Upper lobe of right lung (tissue), 1 donor: Measurements from ENCODE around the gene BCL3. TPM values are rescaled to one million over a fixed set of nuclear protein-coding genes. Genes with fewer than 3 reads are reported as not detected.
"Not testable (repeated sequence)": the region's sequence is repeated elsewhere in the genome, so short reads cannot be mapped to it uniquely, and the experiment has no call there.

Experiments used
- ATAC-seq: fragments of 200-7000 bp; cut with Tn5 transposase; one replicate; pipeline ENCODE4 v1.9.1; 2020; ENCODE audit warnings: mild to moderate bottlenecking, moderate library complexity
- DNase-seq: peaks from one replicate; pipeline ENCODE4 v3.0.0-alpha.2; 2020
- H3K27ac ChIP-seq: fragments of 200-600 bp; one replicate; pipeline ENCODE4 v1.8.0; 2022
- H3K27me3 ChIP-seq: fragments of 200-600 bp; one replicate; pipeline ENCODE4 v1.8.0; 2022; ENCODE audit warnings: mild to moderate bottlenecking
- H3K36me3 ChIP-seq: fragments of 200-600 bp; one replicate; pipeline ENCODE4 v1.8.0; 2022
- H3K4me1 ChIP-seq: fragments of 200-600 bp; one replicate; pipeline ENCODE4 v1.8.0; 2022
- H3K4me3 ChIP-seq: fragments of 200-600 bp; one replicate; pipeline ENCODE4 v1.8.0; 2022; ENCODE audit warnings: mild to moderate bottlenecking
- H3K9me3 ChIP-seq: fragments of 200-600 bp; one replicate; pipeline ENCODE4 v1.8.0; 2022
- intact Hi-C: fragments of 100-400 bp; cut with DNase I; formaldehyde crosslinking; loops from one replicate; pipeline ENCODE4 v1.11.0; 2022
- total RNA-seq: library from RNA; stranded (reverse); fragmentation: NEBNext Ultra II Directional; extraction: Animal tissue kit (Norgen Biotek cat#: 25700); gene quantifications from one replicate; pipeline ENCODE4 v1.2.1, GENCODE V29; 2021
- TF ChIP-seq, protein P1 (sequence below): fragments of 200-600 bp; IDR thresholded peaks from one replicate; pipeline ENCODE4 v1.8.0; 2022; ENCODE audit warnings: antibody characterized with exemption
- donor health status: DM: no; HTN: yes; CAD: no; lungs with severe emphysema.

BCL3 gene
- total RNA-seq, 1 donor from 2014 or later, result 87.4 TPM

DNA sequence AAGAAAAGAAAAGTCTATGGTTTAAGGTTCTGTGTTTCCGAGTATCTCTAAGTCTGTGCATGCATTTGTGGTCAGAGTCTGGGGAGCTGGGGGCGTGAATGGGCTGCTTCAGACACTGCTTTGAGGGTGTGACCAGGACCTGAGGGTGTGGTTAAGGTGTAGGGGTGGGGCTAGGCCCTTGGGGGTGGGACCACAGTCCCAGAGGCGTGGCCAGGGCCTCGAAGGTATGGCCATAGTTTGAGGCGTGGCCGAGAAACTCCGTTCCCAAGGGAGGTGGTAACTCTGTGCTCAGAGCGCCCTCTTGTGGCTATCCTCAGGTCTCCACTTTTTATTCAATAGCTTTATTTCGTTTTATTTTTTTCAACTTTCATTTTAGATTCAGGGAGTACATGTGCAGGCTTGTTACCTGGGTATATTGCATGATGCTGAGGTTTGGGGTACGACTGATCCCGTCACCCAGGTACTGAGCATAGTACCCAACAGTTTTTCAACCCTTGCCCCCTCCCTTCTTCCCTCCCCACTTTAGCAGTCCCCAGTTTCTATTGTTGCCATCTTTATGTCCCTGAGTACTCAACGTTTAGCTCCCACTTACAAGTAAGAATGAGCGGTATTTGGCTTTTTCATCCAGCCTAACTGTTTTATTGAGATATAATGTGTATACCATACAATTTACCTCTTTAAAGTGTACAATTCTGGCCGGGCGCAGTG is 22.2 kb downstream of the BCL3 start:
- H3K27ac ChIP-seq, result no peak overlapping the region
- H3K4me1 ChIP-seq, result no peaks in the 10 kb centered on the region
- no peaks in the 10 kb centered on the region for H3K9me3 ChIP-seq
- ATAC-seq (peak; percentile 100), DNase-seq (peak; percentile 97)
- H3K36me3 ChIP-seq, result no peaks in the 10 kb centered on the region
- H3K4me3 ChIP-seq, result no peak overlapping the region
- no peaks in the 10 kb centered on the region for H3K27me3 ChIP-seq
- intact Hi-C loops, result loop anchor here (5.0 kb wide), 3 partner anchors 48 to 198 kb away; no protein-coding TSS in a partner anchor
- TF ChIP-seq, protein P1, sequence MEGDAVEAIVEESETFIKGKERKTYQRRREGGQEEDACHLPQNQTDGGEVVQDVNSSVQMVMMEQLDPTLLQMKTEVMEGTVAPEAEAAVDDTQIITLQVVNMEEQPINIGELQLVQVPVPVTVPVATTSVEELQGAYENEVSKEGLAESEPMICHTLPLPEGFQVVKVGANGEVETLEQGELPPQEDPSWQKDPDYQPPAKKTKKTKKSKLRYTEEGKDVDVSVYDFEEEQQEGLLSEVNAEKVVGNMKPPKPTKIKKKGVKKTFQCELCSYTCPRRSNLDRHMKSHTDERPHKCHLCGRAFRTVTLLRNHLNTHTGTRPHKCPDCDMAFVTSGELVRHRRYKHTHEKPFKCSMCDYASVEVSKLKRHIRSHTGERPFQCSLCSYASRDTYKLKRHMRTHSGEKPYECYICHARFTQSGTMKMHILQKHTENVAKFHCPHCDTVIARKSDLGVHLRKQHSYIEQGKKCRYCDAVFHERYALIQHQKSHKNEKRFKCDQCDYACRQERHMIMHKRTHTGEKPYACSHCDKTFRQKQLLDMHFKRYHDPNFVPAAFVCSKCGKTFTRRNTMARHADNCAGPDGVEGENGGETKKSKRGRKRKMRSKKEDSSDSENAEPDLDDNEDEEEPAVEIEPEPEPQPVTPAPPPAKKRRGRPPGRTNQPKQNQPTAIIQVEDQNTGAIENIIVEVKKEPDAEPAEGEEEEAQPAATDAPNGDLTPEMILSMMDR, result peak; percentile 86

DNA sequence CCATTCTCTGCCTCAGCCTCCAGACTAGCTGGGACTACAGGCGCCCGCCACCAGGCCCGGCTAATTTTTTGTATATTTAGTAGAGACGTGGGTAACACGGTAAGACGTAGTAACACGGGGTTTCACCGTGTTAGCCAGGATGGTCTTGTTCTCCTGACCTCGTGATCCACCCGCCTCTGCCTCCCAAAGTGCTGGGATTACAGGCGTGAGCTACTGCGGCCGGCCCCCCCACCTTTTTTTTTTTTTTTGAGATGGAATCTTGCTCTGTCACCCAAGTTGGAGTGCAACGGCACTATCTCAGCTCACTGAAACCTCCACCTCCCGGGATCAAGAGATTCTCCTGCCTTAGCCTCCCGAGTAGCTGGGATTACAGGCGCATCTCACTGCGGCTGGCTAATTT is 23.6 kb downstream of the BCL3 start:
- H3K9me3 ChIP-seq, H3K27ac ChIP-seq, H3K4me3 ChIP-seq, H3K4me1 ChIP-seq, H3K27me3 ChIP-seq, H3K36me3 ChIP-seq, ATAC-seq, DNase-seq: not testable (repeated sequence)
- intact Hi-C loops, result loop anchor here (5.0 kb wide), 3 partner anchors 50 to 200 kb away; no protein-coding TSS in a partner anchor

GRCh38 chr19:44772959-44773358 is 24.5 kb downstream of the BCL3 start:
- intact Hi-C loops, result loop anchor here (5.0 kb wide), 3 partner anchors 51 to 201 kb away; no protein-coding TSS in a partner anchor
- H3K9me3 ChIP-seq, result no peaks in the 10 kb centered on the region
- no peak for ATAC-seq
- no peaks in the 10 kb centered on the region for H3K4me1 ChIP-seq
- H3K4me3 ChIP-seq, result no peak overlapping the region
- H3K27ac ChIP-seq, result no peak overlapping the region
- DNase-seq, result no peak
- TF ChIP-seq, protein P1, result no peak
- H3K36me3 ChIP-seq, result no peaks in the 10 kb centered on the region
- peaks cover 3% of the 10 kb centered on the region for H3K27me3 ChIP-seq

DNA sequence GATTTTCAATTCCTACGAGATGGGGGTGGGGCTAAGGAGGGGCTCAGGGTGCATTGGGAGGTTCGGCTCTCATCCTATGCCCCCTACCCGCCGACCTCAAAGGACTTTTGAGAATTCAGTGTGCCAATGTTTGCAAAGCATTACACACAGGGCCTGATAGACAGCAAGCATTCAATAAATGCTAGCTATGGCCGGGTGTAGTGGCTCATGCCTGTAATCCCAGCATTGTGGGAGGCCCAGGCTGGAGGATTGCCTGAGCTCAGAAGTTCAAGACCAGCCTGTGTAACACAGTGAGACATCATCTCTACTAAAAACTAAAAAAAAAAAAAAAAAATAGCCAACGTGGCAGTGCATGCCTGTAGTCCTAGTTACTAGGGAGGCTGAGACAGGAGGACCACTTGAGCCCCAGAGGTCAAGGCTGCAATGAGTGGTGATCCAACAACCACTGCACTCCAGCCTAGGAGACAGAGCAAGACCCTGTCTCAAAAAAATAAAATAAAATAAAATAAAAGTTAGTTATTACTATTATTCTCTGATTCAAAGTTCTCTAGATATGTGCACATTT is 27.2 kb downstream of the BCL3 start:
- TF ChIP-seq, protein P1, result no peak
- Histone ChIP-seq H3K27me3 (peaks cover 4% of the 10 kb centered on the region), H3K9me3 (no peaks in the 10 kb centered on the region), H3K4me3 (no peak overlapping the region), H3K36me3 (no peaks in the 10 kb centered on the region), H3K4me1 (no peaks in the 10 kb centered on the region), H3K27ac (no peak overlapping the region)
- DNase-seq, result no peak
- intact Hi-C loops, result no loop called here
- no peak for ATAC-seq

DNA sequence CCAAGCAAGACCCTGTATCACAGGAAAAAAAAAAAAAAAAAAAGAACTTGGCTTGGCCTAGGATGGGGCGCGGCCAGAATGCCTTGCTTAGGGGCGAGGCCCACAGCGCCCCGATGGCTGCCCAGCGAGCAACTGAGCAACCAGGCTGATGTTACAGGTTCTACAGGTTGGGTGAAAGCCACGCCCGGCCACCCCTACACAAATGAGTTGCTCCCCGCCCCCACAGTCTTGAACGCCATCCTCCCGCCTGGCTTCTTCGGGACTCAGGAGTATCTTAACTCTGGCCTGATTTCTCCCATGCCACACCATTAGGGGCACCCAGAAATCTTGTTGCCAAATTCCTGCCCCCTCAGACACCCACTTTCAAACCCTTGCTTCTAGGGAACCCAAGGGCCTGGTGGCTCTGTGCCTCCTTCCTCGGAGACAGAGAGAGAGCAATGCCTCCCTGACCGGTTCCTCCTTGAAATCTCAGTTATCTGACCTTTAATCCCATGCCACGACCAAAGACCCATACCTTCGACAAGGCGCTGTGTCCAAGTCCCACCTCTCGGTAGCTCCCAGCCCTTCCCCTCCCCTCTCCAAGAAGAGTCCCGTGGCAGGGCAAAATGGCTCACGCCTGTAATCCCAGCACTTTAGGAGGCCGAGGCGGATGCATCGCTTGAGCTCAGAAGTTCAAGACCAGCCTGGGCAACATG is 28.0 kb downstream of the BCL3 start:
- H3K9me3 ChIP-seq, result no peaks in the 10 kb centered on the region
- H3K27ac ChIP-seq, result no peak overlapping the region
- H3K4me1 ChIP-seq, result no peaks in the 10 kb centered on the region
- ATAC-seq, result peak; percentile 62
- H3K4me3 ChIP-seq, result no peak overlapping the region
- H3K36me3 ChIP-seq, result no peaks in the 10 kb centered on the region
- peak; percentile 80 for DNase-seq
- intact Hi-C loops, result no loop called here
- H3K27me3 ChIP-seq, result peaks cover 4% of the 10 kb centered on the region
- TF ChIP-seq, protein P1, result no peak
